Hindlimb muscle (tissue), 1 donor: ENCODE data around the gene CELSR3. TPM values are rescaled to one million over a fixed set of nuclear protein-coding genes. Genes with fewer than 3 reads are reported as not detected.

Experiments
- DNase-seq: peaks from one replicate; pipeline ENCODE4 v3.0.0-alpha.2; 2013
- polyA plus RNA-seq: library from polyadenylated mRNA; unstranded; fragments of 120-200 nt; gene quantifications from one replicate; pipeline ENCODE4 v1.2.1, GENCODE V29; 2013; ENCODE audit not compliant: insufficient read length

CELSR3 gene
- polyA plus RNA-seq, 1 donor, result 0.36 TPM

DNA sequence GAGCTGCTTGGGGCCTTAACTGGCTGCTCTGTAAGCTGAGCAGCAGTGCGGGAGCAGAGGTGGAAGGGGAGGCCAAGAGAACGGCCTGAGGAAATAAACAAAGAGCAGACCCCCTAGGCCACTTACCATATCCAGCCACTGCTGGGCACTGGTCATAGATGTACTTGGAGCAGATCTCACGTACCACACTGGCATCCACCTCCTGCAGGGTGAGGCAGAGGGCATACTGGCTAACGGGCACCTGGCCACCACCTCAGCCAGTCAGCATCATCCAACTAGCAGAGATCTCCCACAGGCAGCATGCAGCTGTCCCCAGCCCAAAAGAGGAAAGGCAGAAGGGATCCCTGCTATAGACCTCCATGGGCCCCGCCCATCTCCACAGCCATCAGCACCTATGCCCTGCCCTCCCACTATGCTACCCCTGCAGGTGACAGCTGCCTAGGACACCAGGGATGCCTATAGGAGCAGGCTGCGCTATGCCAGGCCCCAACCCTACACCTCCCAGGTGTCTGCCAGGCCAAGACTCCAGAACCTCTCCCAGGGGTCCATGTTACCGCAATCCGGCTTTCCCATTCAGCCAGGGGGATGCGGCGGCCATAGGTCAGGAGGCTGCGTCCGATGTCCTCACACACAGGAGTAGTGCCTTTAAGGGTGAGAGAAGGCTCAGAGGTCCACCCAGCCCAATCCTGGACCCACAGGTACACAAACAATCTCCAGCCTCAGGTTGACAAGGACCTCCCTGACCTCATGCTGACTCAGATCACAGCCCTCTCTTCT lies 63.0 kb downstream of the CELSR3 start:
- DNase-seq, result no peak

DNA sequence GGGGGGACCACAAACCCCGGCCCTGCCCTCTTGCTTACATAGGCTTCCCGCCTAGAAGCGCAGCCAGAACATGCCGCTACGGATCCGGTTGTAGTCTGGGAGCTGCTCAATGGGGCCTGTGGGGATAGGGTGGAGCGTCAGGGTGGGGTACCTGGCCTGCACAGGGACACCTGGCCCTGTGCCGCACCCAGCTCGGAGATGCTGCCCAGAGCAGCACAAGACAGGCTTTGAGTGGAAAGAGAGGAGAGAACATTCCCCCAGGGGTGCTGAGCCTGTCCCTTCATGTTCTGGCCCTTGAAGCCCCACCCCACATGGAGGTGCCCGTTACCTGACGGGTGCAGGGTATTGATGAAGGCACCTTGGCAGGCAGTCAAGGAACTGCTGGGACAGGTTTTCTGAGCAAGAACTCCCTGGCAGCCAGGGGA lies 63.6 kb downstream of the CELSR3 start:
- DNase-seq, result no peak

DNA sequence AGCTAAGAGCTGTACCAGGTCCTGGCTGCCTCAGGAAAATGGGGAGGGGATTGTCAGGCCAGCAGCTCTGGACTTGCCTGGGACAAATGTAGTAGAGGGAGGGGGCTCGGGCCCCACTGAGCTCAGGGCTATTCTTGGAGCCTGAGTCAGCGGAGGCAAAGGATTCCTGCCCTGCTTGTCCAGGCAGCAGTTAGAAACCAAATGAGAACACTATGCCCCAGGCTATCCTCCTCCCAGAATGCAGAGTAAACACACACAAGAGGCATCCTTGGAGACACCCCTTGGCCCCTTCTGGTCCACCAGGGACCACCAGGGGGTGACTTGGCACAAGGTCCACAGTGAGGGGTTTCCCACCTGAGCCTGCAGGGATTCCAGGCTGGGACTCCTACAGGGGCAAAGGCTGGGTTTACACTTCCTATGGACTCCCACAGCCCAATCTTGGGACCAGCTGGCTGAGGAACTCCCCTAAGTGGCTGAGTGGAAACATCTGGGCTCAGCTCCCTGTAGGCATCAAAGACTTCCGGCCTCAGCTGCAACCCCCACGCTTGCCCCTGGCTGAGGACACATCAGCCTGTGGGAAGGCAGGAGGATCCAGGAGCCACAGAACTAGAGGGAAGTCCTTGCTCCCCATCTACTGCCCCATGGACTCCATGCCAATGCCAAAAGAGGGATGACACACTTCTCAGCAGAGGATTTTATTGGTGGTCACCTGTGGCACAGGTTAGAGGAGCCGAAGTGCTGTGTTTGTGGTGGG lies 64.2 kb downstream of the CELSR3 start:
- no peak for DNase-seq

DNA sequence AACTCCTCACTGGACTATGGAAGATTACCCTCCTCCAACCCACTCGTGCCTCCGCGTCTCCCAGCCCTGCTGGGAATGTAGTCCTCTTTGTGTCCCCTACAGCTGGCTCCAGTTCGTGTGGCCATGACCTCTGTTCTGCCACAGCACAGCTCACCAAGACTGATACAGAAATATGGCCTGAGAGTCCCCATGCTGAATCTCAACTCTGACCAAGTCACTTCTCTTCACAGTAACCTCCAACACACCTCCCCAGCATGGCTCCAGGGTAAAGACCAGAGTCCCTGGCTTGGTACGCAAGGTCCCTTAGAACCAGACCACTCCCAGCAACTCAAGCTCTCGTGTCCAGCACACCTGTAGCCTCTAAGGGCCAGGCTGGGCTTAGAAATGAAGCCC lies 65.3 kb downstream of the CELSR3 start:
- DNase-seq, result no peak

DNA sequence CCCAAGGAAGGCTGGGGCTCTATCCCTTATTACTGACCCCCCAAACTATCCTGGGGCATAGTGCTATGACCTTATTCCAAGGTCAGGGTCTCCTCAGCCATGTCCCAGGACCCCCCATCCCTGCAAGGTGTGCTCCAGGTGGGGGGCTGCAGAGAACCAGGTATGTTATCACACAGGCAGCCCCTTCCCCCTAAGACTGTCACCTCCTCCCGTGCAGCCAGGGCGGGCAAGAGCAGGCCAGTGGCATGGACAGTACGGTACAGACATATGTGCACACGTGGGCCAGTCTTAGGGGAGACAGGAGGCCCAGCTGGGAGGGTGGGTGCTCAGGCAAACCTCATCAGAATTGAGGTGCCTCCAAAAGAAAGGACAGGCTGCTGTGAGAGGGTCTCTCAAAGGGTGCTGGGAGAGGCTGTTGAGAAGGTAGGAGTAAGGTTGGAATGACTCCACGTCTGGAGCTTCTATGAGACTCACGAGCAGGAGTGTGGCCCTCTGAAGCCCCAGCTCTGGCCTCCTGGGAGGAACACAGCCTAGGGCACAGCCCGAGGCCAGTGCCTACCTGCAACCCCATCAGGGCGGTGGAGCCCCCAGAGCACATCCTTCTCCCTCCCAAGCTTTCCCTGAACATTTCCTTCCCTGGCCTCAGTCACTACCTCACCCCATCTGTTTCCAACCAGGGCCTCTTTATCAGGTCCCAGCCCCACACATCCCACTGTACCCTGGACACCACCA lies 65.8 kb downstream of the CELSR3 start:
- no peak for DNase-seq

DNA sequence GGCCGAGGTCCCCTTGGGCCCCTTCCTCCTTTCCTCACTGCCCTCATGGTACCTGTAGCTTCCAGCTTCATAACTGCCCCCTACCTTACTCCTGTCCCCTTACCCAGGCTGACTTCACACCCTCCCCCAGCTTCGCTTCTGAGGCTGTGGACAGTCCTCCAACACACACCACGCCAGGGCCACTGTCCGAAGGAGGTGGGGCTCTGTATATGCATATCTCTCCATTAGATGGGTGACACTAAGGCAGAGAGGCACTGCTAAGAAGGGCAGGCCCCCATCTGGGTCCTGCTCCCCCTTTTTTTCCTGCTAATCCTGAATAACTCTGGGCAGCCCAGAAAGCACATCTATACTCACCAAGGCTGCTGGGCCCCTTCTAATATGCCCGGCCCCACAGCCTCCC lies 66.5 kb downstream of the CELSR3 start:
- no peak for DNase-seq

DNA sequence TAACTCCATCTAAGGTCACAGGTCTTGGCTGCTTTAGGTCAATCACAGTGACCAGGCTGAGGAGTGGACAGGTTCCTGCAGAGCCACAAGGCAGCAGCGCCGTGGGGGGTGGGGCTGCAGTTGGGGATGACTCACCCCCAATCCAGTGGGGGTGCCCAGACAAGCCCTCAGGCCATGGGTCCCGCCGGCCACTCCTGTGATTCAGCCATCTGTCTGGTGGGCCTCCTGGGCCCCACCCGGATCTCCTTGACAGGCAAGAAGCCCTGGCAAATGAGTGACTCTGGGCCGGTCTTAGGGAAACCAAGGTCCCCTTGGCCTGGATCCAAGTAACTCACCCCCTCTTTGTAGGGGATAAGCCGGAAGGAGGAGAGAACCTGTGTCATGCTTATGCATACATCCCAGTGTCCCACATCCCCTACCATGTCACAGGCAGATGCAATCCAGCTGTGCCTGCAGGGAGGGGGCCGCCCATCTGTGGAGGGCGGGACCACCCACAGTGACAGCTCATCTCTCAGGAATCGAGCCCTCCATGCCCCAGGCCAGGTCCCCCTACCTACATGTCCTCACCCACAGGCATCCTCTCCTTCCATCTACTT lies 67.1 kb downstream of the CELSR3 start:
- DNase-seq, result no peak

DNA sequence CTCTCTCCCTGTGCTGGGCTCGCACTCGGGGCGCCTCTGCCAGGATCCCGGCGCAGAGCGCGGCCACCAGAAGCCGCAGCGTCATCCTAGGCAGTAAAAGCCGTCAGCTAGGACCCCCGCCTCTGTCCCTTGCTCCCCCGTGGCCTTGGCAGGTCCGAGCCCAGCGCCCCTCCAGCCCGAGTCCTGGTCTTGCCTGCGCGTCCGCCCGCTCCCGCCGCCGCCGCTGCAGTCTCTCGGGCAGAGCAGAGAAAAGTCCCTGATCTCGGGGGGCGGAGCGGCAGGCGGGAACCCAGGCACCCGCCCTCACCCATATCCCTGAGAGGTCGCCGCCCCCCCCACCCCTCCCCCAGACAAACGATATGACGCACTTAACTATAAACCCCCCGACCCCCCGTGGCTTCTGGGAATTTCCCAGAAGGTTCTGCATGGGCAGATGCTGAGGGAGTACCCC lies 67.6 kb downstream of the CELSR3 start, which contains the start of gene COL7A1:
Gene COL7A1, minus strand, starts transcription at position 255 of the 451 bp plus-strand sequence. Its CDS starts 170 bp downstream, at position 85.
- DNase-seq, result no peak

DNA sequence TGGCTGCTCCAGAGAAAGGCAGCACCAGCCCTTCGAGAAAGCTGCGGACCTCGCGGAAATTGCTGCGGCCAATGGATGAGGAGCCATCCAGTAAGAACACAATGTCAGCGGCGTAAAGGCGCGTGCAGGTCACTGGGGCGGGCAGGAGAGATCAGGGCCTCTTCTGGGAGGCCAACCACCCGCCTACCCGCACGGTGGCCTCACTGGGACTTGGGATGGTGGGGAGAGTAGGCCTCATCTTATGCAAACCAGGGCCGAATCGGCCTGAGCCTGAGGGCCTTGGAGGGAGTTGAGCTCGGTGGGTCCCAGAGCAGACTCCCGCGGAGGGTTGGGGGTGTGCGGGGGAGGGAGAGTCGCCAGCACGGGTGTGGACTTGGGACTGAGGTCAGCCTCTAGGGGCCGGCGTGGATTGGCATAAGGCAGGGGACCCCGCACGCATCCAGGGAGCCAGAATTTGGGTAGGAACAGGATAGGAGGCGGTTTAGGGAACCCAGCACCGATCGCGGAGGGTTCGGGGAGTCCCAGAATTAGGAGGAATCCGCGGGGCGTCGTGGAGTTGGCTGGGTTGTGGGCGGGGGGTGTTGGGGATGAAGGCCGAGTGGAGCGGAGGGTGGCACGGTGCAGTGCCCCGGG lies 68.2 kb downstream of the CELSR3 start:
- DNase-seq, result no peak

DNA sequence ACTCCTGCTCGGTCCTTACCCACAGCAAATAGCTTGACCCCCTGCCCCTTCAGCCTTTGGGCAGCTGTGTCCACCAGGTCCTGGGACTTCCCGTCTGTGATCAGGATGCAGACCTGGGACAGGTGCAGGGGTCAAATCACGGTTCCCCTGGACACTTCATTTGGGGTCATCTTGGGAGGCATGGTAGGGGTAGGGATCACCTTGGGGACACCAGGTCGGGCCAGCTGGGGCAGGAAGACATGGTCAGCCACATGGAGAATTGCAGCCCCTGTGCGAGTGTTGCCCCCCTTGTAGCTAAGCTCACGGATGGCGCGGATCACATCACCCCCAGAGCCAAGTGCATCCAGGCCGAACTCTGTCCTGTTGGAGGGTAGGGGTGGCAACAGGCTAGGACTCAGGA lies 69.3 kb downstream of the CELSR3 start:
- no peak for DNase-seq

DNA sequence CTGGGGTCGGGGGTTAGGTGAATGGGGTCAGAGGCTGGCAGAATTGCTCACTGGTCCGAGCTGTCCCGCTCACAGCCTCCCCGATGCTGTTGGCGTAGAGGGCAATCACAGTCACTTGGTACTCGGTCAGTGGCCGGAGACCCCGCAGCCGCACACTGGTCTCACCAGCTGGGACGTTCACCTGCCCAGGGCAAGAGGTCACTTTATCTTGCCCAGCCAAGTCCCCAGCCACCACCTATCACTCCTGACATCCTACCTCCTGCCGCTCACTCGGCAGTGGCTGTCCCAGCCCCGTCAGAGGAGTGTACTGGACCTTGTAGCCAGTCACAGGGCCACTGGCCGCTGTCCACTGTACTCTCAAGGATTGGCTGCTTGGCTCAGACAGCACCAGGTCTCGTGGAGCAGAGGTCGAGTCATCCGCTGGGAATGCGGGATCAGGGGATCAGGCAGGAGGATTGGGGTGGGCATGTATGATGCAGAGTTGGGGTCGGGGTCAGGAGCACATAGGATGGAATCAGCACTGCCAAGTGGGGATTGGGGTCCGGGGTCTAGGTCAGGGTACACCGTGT lies 70.1 kb downstream of the CELSR3 start:
- no peak for DNase-seq

DNA sequence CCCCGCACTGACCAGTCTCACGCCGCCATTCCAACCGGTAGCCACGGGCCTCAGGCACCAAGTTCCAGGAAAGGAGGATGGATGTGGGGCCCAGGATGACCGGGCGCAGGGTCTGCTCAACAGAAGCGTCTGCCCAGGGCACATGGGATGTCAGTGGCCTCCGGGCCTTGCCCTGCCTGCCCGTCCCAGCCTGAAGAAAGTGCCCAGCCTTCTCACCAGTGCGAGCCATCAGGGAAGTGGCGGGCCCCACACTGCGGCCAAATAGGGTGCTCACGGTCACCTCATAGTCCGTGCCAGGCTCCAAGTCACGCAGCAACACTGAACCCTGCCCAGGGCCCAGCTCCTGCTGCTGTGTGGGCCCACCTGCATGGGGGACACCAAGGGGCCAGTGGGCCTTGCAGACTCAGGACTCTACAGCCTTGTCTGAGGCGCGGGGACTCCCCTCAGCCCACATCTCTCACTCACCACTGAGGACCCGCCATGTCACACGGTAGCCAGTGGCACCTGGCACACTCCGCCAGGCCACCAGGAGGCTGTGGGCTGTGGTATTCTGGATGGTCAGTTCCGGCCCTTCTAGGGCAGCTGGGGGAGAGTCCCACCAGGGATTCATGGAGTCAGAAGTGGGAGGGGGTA lies 70.7 kb downstream of the CELSR3 start:
- DNase-seq, result no peak

DNA sequence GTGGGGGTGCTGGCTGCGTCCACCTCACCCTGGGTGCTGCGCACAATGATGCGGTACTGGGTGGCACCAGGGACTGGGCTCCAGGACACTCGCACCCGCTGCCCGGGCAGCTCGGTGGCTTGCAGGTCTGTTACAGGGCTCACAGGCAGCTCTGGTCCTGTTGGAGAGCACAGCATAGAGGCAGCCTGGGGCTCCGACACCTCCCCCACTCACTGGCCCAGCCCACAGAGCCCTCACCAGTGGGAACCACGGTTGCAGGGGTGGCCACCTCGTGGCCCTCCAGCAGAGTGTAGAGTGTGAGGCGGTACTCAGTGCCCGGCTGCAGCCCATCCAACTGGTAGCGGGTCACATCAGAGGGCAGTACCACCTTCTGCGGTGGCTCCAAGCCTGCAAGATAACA lies 71.2 kb downstream of the CELSR3 start:
- no peak for DNase-seq

DNA sequence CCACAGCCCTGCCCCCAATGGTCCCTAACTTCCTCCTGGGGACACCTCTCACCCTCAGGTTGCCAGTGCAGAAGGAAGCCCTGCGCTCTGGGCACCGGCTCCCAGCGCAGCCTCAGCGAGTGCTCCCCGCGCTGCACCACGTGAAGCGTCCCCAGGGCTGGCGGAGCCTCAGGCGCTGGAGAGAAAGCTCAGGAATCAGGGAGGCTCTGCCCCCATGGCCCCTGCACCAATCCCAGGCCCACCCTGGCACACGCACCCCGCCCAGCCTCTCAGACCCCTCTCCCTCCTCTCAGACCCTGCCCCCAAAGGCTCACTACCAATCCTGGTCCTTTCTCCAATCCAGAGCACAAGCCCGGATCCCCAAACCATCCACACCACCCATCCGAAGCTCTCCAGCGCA lies 74.5 kb downstream of the CELSR3 start:
- DNase-seq, result no peak

DNA sequence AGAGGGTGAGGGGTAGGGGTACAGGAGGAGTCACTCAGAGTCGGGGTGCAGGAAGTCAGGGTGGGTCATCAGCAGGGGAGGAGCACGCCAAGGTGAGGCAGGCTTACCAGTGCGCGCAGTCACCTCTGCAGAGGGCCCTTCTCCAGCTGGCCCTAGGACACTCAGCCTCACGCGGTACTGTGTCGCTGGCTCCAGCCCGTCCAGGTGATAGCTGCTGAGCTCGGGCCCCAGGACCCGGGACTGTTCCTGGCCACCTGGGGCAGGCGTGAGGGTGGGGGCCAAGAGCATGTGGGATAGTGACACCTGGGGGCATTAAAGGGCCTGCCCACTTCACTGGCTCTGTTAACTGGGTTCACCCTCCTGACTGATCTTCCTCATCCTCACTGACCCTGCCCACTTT lies 75.0 kb downstream of the CELSR3 start:
- DNase-seq, result no peak

Other genes with a start within 250 kb of the CELSR3 start
- gene PLXNB1, start 232.8 kb downstream of the CELSR3 start, polyA plus RNA-seq, result 32.2 TPM
- 16.5 TPM for gene CCDC51, start 222.8 kb downstream of the CELSR3 start, polyA plus RNA-seq
- gene TMA7, start 222.6 kb downstream of the CELSR3 start, polyA plus RNA-seq, result 187 TPM
- 7.6 TPM for gene ATRIP, start 216.1 kb downstream of the CELSR3 start, polyA plus RNA-seq
- 62.4 TPM for gene SHISA5, start 158.7 kb downstream of the CELSR3 start, polyA plus RNA-seq
- gene PFKFB4, start 106.1 kb downstream of the CELSR3 start, polyA plus RNA-seq, result 6.7 TPM
- gene UCN2, start 99.1 kb downstream of the CELSR3 start, polyA plus RNA-seq, result 0.26 TPM
- 9.3 TPM for gene COL7A1, start 67.6 kb downstream of the CELSR3 start, polyA plus RNA-seq
- 180 TPM for gene UQCRC1, start 53.2 kb downstream of the CELSR3 start, polyA plus RNA-seq
- gene TMEM89, start 41.1 kb downstream of the CELSR3 start, polyA plus RNA-seq, result not detected
- gene SLC26A6, start 27.4 kb downstream of the CELSR3 start, polyA plus RNA-seq, result 8.8 TPM
- gene NCKIPSD, start 23.0 kb upstream of the CELSR3 start, polyA plus RNA-seq, result 7.5 TPM
- 85.4 TPM for gene IP6K2, start 54.3 kb upstream of the CELSR3 start, polyA plus RNA-seq
- gene PRKAR2A, start 185.0 kb upstream of the CELSR3 start, polyA plus RNA-seq, result 37.2 TPM
- gene SLC25A20, start 236.0 kb upstream of the CELSR3 start, polyA plus RNA-seq, result 16.3 TPM